Ovary (tissue), 3 donors: ENCODE data around the gene DDX24.

Source experiments
- CTCF ChIP-seq, 3 donors: fragments of 450-650 bp in 2 of 3; fragments of 200-600 bp in 1 of 3; IDR thresholded peaks; one replicate each; pipeline versions ENCODE4 v1.5.1 to v1.8.0; 2016 to 2022; ENCODE audit warnings: antibody characterized with exemption in 3 of 3, mild to moderate bottlenecking in 1 of 3
- EP300 ChIP-seq: sonication (generic); formaldehyde crosslinking; IDR thresholded peaks from one replicate; pipeline ENCODE4 v1.6.1; 2017; ENCODE audit warnings: antibody characterized with exemption
- POLR2A ChIP-seq: fragments of 450-650 bp; IDR thresholded peaks from one replicate; pipeline ENCODE4 v1.6.1; 2017; ENCODE audit warnings: antibody characterized with exemption, mild to moderate bottlenecking, moderate library complexity
- donor health status: DM: no; HTN: no; CAD: no.

DNA sequence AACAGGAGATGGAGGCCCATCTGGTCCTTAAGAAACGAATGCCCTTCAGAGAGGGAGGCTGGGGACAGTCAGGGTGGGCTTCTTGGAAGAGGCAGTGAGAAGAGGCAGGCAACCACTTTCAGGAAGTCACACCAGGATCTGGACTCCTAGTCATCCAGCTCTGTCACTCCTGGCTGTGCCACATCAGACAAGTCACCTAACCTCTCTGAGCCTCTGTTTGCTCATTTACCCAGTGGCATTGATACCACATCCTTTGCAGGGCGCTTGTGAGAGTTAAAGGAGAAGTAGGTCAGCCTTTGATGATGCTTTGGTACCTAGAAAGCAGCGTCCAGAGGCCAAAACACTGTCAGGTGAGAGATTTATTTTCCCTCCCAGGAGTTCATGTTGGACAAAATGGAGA, 72.8 kb downstream of the DDX24 start:
- no peak for TF ChIP-seq POLR2A
- TF ChIP-seq CTCF (IDR thresholded peaks at IDR 0.05), result no peak
- no peak for TF ChIP-seq EP300
